KG1 (cell line): ENCODE measurements around the gene ZNF75A.
"Not testable (repeated sequence)": the region's sequence is repeated elsewhere in the genome, so short reads cannot be mapped to it uniquely, and the experiment has no call there.

Experiments used
- DNase-seq: peaks from one replicate; lab custom pipeline; 2025; lab: John Stamatoyannopoulos, UW

The ZNF75A gene

GRCh38 chr16:3305109-3306068 lies at the start of gene ZNF75A, which contains the start of gene TIGD7:
TSS of gene ZNF75A (plus strand) at chr16:3305497. CDS start at chr16:3308429, 2,932 bp downstream.
TSS of gene TIGD7 (minus strand) at chr16:3305430. CDS start at chr16:3300614, 4,816 bp downstream.
- DNase-seq: peak; percentile 74

- DNase-seq: no peak
These were observed 49.0 kb upstream of the ZNF75A start, which contains the start of gene MEFV for GRCh38 chr16:3256146-3256865. TSS of gene MEFV (minus strand) at chr16:3256633. CDS start at chr16:3256587, 46 bp downstream.

GRCh38 chr16:3256866-3257465 lies 48.3 kb upstream of the ZNF75A start:
- DNase-seq: no peak

GRCh38 chr16:3259836-3260235 lies 45.5 kb upstream of the ZNF75A start:
- no peak for DNase-seq

GRCh38 chr16:3262517-3262916 lies 42.8 kb upstream of the ZNF75A start:
- no peak for DNase-seq

- DNase-seq: peak; percentile 97
These were observed 40.9 kb upstream of the ZNF75A start for GRCh38 chr16:3264137-3265036.

- no peak for DNase-seq
These were observed 38.3 kb upstream of the ZNF75A start for GRCh38 chr16:3266873-3267537.

GRCh38 chr16:3268294-3268693 lies 37.0 kb upstream of the ZNF75A start:
- no peak for DNase-seq

GRCh38 chr16:3270718-3271117 lies 34.6 kb upstream of the ZNF75A start:
- DNase-seq: not testable (repeated sequence)

- DNase-seq: not testable (repeated sequence)
These were observed 34.0 kb upstream of the ZNF75A start for GRCh38 chr16:3271281-3271680.

- DNase-seq: no peak
These were observed 30.8 kb upstream of the ZNF75A start for GRCh38 chr16:3274490-3274889.

- no peak for DNase-seq
These were observed 30.4 kb upstream of the ZNF75A start for GRCh38 chr16:3274947-3275346.

GRCh38 chr16:3276679-3277078 lies 28.6 kb upstream of the ZNF75A start:
- no peak for DNase-seq

GRCh38 chr16:3281222-3281820 lies 24.0 kb upstream of the ZNF75A start:
- DNase-seq: no peak

GRCh38 chr16:3282103-3282729 lies 23.1 kb upstream of the ZNF75A start:
- DNase-seq: peak; percentile 79

GRCh38 chr16:3282730-3283542 lies 22.4 kb upstream of the ZNF75A start, which contains the start of gene ZNF263:
TSS of gene ZNF263 (plus strand) at chr16:3283491. CDS start at chr16:3283819, 328 bp downstream.
- DNase-seq: peak; percentile 89

- DNase-seq: no peak
These were observed 21.5 kb upstream of the ZNF75A start for GRCh38 chr16:3283543-3284447.

- DNase-seq: no peak
These were observed 20.2 kb upstream of the ZNF75A start for GRCh38 chr16:3285131-3285530.
